ENCODE results near the gene SPEN. TPM values are rescaled to one million over a fixed set of nuclear protein-coding genes. Genes with fewer than 3 reads are reported as not detected.

The SPEN gene
- polyA plus RNA-seq, 6 donors from 2014 or later: 0.96 to 63.0 (median 11.5) TPM

DNA sequence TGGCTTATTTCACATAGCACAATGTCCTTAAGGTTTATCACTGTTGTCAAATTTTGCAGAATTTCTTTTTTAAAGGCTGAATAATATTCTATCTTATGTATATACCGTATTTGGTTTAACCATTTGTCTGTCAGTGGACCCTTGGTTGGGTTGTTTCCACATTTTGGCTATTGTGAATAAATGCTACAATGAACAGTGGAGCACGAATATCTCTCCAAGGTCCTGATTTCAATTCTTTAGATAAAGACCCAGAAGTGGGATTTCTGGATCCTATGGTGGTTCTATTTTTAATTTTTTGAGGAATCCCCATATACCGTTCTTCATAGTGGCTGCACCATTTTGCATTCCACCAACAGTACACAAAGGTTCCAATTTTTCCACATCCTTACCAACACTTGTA, 134.2 kb downstream of the SPEN start:
- no peaks in the 10 kb centered on the region for H3K36me3 Mint-ChIP-seq
- H3K4me1 Mint-ChIP-seq: peaks cover under 1 to 3% (median 3%) of the 10 kb centered on the region in 3 donors
- peaks cover 4 to 20% (median 9%) of the 10 kb centered on the region in 3 donors for H3K27me3 Mint-ChIP-seq
- no peak for DNase-seq
- H3K4me3 Mint-ChIP-seq: no peak overlapping the region
- H3K9me3 Mint-ChIP-seq: no peaks in the 10 kb centered on the region
- H3K27ac Mint-ChIP-seq: no peak overlapping the region
- no peak for ATAC-seq (ENCODE audit: low read depth in 2 of 2)

DNA sequence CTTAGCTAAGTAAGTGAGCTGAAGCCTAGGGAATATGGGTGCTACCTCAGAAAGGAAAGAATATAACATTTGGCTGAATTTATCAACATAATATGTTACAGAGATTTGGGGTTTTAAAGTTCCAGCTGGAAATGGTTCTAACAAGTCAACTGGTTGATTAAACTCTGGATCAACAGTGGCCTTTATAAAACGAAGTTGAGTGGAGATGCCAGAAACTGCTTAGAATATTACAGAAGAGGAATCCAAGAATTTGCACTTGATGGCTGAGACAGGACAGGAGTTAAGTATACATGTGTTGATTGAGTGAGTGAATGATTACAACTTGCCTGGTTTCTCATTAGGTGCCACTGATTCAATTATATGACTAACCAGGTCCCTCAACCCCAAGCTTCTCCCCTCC, 135.8 kb downstream of the SPEN start:
- no peak overlapping the region for H3K27ac Mint-ChIP-seq
- H3K4me3 Mint-ChIP-seq: no peak overlapping the region
- peaks cover 4 to 20% (median 9%) of the 10 kb centered on the region in 3 donors for H3K27me3 Mint-ChIP-seq
- H3K4me1 Mint-ChIP-seq: no peaks in the 10 kb centered on the region
- no peak for ATAC-seq (ENCODE audit: low read depth in 2 of 2)
- DNase-seq: no peak
- H3K9me3 Mint-ChIP-seq: no peaks in the 10 kb centered on the region
- H3K36me3 Mint-ChIP-seq: no peaks in the 10 kb centered on the region

DNA sequence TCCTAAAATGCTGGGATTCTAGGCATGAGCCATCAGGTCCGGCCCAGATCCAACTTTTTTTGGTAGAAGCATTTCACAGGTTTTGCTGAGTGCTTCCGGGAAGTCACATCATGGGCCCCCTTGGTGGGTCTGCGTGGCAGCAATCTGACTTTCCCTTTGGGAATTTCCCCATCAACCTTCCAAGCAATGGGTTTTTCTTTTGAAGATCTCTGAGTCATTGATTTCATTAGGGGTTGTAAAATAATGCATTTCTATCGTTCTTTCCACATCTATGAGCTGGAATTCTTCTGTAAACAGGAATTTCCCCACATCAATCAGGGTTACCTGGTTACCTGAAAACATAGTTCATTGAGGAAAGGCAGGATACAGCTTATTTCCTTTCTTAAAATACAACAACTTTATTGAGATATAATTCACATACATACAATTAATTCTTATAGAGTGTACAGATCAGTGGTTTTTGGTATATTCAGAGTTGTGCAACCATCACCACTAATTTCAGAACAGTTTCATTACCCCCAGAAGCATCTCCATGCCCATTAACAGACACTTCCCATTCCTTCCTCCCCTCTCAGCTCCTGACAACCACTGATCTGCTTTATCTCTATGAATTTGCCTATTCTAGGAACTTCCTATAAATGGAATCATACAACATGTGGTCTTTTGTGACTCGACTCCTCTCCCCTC, 138.2 kb downstream of the SPEN start:
- H3K27me3 Mint-ChIP-seq: peaks cover 4 to 36% (median 18%) of the 10 kb centered on the region in 3 donors
- H3K4me1 Mint-ChIP-seq: no peaks in the 10 kb centered on the region
- peak overlapping the region in 1 of 6 donors; percentile 20 for H3K27ac Mint-ChIP-seq
- no peaks in the 10 kb centered on the region for H3K9me3 Mint-ChIP-seq
- ATAC-seq (ENCODE audit: low read depth in 2 of 2): no peak
- no peak for DNase-seq
- no peaks in the 10 kb centered on the region for H3K36me3 Mint-ChIP-seq
- no peak overlapping the region for H3K4me3 Mint-ChIP-seq

DNA sequence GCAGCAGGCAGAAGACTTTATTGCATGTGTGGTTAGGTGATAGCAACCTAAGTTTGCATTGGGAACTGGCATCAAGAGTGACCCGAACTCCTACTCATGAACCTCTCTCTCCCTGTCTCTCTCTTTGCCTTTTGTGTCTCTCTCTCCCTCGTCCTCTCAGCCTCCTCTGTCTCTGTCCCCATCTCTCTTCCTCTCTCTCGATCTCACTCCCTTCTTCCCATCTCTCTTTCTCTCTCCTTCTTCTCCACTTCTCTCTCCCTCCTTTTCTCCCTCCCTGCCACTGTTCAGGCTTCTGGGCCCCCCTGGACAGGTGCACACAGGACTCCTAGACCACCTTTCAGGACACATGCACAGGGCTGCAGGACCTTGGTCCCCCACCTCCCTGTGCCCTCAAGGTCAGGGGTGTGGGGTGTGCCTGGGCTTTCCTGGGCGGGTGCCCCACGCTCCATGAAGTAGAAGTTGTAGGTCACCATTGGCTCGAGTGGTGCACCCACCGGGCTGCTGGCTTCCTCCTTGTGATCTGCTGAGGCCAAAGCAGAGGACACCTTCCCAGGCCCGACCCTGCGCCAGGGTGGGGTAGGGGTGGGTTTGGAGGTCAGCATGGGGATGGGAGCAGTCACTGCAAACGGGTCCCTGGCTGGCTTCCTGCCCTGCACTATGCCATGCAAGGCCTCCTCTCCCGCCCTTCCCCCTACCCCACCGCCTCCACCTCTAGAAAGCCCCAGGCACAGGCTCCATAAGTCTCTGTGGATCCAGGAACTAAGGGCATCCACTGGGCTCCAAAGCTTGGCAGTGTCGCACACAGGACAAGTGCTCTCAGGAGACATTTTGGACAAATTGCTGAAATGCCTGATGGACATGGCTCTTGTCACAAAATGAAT, 141.6 kb downstream of the SPEN start:
- Mint-ChIP-seq H3K9me3 (no peaks in the 10 kb centered on the region), H3K27ac (no peak overlapping the region), H3K4me3 (no peak overlapping the region), H3K36me3 (no peaks in the 10 kb centered on the region), H3K27me3 (peaks cover 4 to 23% (median 9%) of the 10 kb centered on the region in 3 donors), H3K4me1 (no peaks in the 10 kb centered on the region)
- DNase-seq (no peak), ATAC-seq (ENCODE audit: low read depth in 2 of 2) (no peak)

DNA sequence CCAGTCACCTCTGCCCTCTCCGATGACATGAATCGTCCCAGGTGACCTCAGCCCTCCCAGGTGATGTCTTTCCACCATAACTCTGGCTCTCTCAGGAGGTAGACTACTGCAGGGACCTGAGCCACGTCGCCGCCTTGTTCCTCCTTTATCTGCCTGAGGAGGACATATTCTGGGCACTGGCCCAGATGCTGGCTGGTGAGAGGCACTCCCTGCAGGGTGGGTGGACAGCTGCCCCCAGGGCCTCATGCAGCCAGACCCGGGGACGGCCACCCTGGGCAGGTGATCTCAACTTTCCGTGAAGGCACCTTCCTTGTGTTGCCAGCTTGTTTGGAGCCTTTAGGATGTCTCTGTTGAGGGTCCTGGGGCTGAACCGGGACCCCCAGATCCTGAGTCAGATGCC, 142.3 kb downstream of the SPEN start:
- peaks cover 4 to 23% (median 9%) of the 10 kb centered on the region in 3 donors for H3K27me3 Mint-ChIP-seq

More for the DNA sequence above, 142.3 kb downstream of the SPEN start:
- H3K4me3 Mint-ChIP-seq: no peak overlapping the region
- no peaks in the 10 kb centered on the region for H3K36me3 Mint-ChIP-seq
- DNase-seq (no peak), ATAC-seq (ENCODE audit: low read depth in 2 of 2) (no peak)
- no peaks in the 10 kb centered on the region for H3K4me1 Mint-ChIP-seq
- no peaks in the 10 kb centered on the region for H3K9me3 Mint-ChIP-seq
- no peak overlapping the region for H3K27ac Mint-ChIP-seq

Other genes with a start within 250 kb of the SPEN start
- gene DDI2, start 230.2 kb upstream of the SPEN start, polyA plus RNA-seq (ENCODE audit: low read depth in 6 of 6): 1 to 10 TPM; 2.5 to 7.1 (median 5.7) TPM
- gene PLEKHM2, start 163.4 kb upstream of the SPEN start, polyA plus RNA-seq (ENCODE audit: low read depth in 6 of 6): 10 to 100 TPM in 3 of 6 donors, 1 to 10 TPM in 3; 1.9 to 13.7 (median 8.9) TPM
- 1 to 10 TPM in 1 of 6 donors, under 1 TPM in 1, not detected in 4; 0.73 to 1.3 TPM for gene SLC25A34, start 111.4 kb upstream of the SPEN start, polyA plus RNA-seq (ENCODE audit: low read depth in 6 of 6)
- not detected for gene TMEM82, start 105.2 kb upstream of the SPEN start, polyA plus RNA-seq (ENCODE audit: low read depth in 6 of 6)
- not detected for gene FBLIM1, start 88.9 kb upstream of the SPEN start, polyA plus RNA-seq (ENCODE audit: low read depth in 6 of 6)
- gene UQCRHL, start 40.1 kb upstream of the SPEN start, polyA plus RNA-seq (ENCODE audit: low read depth in 6 of 6): 1 to 10 TPM in 3 of 6 donors, under 1 TPM in 3; 0.11 to 1.3 (median 0.94) TPM
- 10 to 100 TPM in 3 of 6 donors, 1 to 10 TPM in 3; 3.6 to 34.9 (median 10.0) TPM for gene ZBTB17, start 128.4 kb downstream of the SPEN start, polyA plus RNA-seq (ENCODE audit: low read depth in 6 of 6)
- gene SRARP, start 156.5 kb downstream of the SPEN start, polyA plus RNA-seq (ENCODE audit: low read depth in 6 of 6): not detected
- gene HSPB7, start 170.3 kb downstream of the SPEN start, polyA plus RNA-seq (ENCODE audit: low read depth in 6 of 6): not detected
- gene CLCNKA, start 174.3 kb downstream of the SPEN start, polyA plus RNA-seq (ENCODE audit: low read depth in 6 of 6): not detected
- not detected for gene CLCNKB, start 196.1 kb downstream of the SPEN start, polyA plus RNA-seq (ENCODE audit: low read depth in 6 of 6)
- gene FAM131C, start 225.9 kb downstream of the SPEN start, polyA plus RNA-seq (ENCODE audit: low read depth in 6 of 6): not detected

Measured in naive B cell (primary cell).